Measurements from ENCODE around the gene KIAA1586. TPM values are rescaled to one million over a fixed set of nuclear protein-coding genes. Genes with fewer than 3 reads are reported as not detected.

Gene KIAA1586
- total RNA-seq = 1 to 10 TPM; 7.9 to 9.7 TPM

GRCh38 chr6:57046332-57047256 is at the start of gene KIAA1586:
Gene KIAA1586 (plus strand): TSS chr6:57046693. CDS start chr6:57046756, 63 bp downstream.

GRCh38 chr6:57089687-57090457 is 43.4 kb downstream of the KIAA1586 start, which contains the start of gene ZNF451:
Gene ZNF451 (plus strand): TSS chr6:57090188. CDS start chr6:57090254, 66 bp downstream.

Small RNA genes within 50 kb of the gene (small RNA-seq; reads per million reads assigned to genes)
- gene FTH1P15 = 0 reads per million in 2 donors

Other genes starting within 250 kb of the KIAA1586 start
- gene BEND6, start 91.6 kb upstream of the KIAA1586 start, total RNA-seq = 1 to 10 TPM in 1 of 2 donors, under 1 TPM in 1; 0.67 to 1.4 TPM
- 10 to 100 TPM; 44.7 to 53.6 TPM for gene ZNF451, start 43.5 kb downstream of the KIAA1586 start, total RNA-seq
- 1 to 10 TPM; 1.4 to 3.7 TPM for gene BAG2, start 125.6 kb downstream of the KIAA1586 start, total RNA-seq
- gene RAB23, start 175.6 kb downstream of the KIAA1586 start, total RNA-seq = 10 to 100 TPM; 11.0 to 14.7 TPM

Measured in melanocyte of skin (primary cell).